DMS114 treated with DMSO at 0.1 percent for 48 hours (cell line): ENCODE measurements around the gene PIK3C2B.

Source experiments
- DNase-seq: peaks from one replicate; lab custom pipeline; 2025; ENCODE audit not compliant: unreplicated experiment; lab: John Stamatoyannopoulos, UW

PIK3C2B gene

DNA sequence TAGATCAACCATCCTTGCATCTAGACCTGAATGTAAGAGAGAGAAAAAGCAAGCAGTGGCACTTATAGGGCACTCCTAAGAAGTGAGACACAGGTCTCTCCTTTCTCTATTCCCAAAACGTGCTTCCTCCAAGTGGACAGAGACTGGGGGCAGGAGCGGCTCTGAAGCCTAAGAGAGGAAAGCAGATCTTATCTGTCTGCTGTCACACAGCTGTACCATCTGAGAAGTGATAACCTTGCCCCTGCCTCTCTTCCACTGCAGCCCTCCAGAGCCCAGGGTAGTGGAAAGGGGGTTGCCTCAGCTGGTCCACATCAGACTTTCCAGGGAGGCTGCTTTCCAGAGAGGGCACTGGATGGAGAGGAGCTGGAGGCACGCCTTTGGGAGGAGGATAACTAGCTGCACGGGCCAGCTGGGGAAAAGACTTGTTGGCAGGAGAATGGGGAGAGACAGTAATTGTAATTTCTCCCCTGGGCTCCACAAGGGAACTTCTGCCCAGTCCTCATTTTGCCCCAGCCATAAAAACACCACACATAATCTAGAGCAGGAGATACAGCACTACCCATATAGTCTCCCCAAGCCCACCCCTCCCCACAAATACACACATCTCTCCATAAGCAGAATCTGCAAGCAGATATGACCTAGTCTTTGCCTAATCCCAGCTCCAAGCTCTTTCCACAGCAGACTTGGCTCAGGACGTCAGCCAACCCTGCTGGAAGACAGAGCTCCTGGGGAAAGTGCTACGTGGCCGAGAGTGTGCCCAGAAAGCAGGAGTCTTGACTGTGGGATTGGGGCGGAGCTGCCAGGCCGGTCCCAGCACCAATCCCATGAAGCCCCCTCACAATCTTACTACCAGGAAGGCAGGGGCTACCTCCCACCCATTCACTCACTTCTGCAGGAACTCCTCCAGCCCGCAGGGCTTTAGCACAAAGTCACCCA is 31.2 kb downstream of the PIK3C2B start:
- DNase-seq = no peak

GRCh38 chr1:204462229-204462561 is 32.4 kb downstream of the PIK3C2B start:
- no peak for DNase-seq

DNA sequence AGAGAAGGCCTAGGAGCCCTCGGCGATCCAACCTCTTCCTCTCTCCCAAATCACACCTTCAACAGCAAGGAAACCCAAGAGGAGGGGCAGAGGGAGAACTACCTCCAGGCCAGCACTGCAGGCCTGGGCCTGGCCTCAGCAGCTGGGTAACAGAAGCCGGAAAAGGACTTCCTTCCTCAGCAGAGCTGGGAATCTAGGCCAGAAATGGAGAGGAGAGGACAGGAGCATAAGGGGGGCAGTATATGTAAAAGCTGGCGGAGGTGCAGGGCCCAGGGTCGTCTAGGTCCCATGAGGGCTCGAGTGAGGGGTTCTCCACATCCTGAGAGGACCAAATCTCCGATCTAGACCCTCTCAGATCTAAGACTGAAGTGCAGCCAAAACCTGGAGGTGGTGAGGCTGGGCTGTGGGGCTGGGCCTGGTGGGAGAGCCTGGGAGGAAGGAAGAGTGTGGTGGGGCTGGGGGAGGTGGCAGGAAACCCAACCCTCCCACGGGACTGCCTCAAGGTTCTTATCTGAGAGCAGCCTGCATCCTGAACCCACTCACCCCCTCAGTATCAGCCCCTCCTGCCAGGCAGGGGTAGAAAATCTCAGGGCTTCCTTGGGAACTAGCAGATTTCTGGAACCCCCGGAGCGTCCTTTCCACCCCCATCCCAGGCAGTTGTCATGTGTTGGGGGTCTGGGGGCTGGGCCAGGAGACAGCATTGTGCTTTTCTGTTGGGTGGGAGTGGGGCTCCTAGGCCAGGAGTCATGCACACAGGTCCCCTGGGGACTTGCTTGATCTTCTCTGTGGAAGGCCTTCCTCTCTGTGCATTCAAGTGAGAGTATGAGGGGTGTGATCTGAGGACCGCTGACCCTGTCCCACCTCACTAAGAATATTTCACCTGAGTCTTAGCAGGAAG is 33.0 kb downstream of the PIK3C2B start:
- no peak for DNase-seq

DNA sequence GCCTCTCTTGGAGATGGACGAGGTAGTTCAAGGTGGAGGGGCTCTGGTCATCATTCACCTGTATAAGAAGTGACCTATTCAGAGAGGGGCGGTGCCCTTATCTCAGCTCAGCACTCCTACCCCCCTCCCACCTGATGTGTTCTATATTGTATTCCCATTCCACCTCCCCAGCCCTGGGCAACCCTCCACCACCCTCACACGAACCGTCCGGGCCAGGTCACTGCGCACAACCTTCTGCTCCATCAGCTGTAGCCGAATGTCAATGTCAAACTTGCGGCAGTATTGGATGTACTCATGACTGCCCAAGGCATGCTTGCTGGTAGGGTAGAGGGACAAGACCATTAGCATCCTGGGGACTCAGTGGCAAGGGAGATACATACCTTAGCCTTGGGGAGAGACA is 34.3 kb downstream of the PIK3C2B start:
- DNase-seq = no peak

- DNase-seq = no peak
Observed at GRCh38 chr1:204459706-204460105, 34.9 kb downstream of the PIK3C2B start.

DNA sequence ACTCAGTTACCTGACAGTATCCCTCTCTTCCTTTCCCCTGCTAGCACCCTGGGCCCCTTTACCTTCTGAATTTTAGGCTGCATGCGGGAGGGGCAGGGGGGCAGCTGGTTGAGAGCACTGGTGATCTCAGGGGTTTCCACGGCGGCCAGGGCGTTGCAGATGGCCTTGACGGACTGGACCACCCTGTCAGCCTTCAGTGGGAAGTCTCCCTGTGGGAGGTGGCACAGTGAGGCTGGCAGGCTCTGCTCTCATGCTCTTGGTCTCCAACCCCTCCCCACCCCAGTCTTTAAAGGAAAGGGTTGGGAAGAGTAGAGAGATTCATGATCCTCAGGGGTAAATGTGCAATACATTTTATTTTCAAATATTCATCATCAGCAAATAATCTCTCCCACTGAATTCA is 36.9 kb downstream of the PIK3C2B start:
- DNase-seq = no peak

- DNase-seq = no peak
Observed at GRCh38 chr1:204456826-204457442, 37.7 kb downstream of the PIK3C2B start.

DNA sequence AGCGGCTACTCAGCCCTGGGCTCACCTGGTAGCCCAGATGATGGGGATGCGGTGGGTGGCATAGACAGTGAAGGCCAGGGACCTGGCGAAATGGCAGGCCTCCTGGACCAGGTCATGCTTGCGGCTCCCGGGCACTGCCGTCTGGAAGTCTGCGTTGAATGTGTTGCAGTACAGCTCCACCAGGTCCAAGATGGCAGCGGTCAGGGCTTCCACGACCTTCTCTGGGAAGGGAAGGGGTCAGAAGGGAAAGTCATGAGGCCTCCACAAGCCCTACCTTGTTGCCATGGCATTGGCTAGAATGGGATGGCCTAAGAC is 38.8 kb downstream of the PIK3C2B start:
- DNase-seq = no peak

DNA sequence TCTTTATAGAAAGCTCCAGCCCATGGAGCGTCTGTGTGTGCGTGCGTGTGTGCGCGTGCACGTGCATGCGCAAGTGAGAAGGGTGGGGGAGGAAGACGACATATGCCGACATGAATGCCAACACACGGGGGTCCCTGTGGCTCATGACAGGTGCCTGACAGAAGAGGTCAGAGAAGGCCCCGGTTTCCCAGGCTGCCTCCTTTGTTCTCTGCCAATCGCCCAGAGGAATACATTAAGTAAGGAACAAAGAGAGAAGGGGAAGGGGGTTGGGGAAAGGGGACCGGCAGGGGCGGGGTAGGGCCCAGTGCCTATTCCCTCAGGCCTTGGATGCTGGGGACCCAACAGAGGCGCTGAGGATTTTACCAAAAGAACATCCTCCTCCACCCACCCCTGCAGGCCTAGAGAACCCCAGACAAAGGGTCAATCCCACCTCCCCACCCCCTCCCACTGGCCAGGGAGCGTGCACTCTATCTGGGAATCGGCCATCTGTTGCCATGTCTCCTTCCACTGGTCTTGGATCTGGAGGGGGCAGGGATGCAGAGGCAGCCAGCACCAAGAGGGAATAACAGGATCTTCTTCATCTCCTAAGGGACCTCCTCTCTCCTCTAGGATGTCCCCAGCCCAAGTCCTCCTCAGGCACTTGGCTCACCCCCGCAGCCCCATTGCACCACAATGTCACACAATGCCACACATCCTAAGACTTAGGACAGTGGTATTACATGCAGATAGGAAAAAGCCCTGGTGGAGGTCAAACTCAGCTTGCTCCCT is 39.4 kb downstream of the PIK3C2B start:
- DNase-seq = no peak

DNA sequence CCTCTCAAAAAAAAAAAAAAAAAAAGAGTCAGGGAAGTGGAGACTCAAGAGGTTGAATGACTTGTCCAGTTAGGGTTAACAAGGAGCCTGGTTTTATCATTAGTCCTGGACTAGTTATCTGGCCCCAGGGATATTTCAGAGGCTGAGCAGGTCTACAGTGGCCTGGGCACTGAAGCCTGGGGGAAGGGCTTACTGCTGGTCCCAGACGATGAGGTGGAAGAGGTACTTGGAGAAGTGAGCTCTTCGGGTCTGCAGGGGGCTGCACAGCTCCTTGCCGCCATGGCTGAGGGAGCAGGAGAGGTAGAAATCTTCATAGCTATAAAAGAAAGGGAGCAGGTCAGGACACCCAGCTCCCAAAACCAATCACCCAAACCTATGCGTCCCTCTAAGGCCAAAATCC is 40.1 kb downstream of the PIK3C2B start:
- DNase-seq = no peak

- DNase-seq = no peak
Observed at GRCh38 chr1:204453141-204453772, 41.3 kb downstream of the PIK3C2B start.

DNA sequence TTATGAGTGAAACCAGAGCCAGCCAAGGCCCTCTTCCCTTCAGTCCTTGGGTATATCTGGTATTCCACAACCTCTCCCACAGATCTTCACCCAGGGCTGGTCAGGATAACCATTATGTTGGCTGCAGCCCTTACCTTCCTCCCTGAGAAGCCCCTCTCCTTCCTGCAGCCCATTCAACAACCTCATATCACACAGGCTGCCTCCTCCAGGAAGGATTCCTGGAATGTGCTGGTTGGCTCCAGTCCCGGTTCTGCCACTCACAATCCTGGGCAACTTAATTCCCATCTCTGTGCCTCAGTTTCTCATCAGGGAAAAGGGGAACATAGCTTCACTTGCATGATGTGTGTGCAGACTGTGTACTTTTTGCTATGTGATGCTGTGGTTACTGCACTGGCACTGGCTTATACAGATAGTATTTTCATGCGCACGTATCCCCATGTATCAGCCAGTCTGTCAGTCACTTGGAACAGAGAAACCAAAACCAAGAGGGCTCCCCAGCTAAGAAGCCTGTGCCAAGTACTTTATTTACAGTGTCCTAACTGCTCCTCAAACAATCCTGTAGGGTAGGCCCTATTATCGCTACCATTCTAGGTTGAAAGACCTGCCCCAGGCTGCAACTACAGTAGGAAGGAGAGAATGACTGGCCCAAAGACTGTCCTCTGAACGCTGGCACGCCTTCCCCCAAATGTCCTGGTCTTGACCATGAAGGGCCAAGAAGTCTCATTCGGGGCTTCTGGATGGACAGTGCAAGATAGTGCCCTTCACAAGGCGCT is 43.1 kb downstream of the PIK3C2B start:
- no peak for DNase-seq

GRCh38 chr1:204450461-204451257 is 43.9 kb downstream of the PIK3C2B start:
- no peak for DNase-seq

DNA sequence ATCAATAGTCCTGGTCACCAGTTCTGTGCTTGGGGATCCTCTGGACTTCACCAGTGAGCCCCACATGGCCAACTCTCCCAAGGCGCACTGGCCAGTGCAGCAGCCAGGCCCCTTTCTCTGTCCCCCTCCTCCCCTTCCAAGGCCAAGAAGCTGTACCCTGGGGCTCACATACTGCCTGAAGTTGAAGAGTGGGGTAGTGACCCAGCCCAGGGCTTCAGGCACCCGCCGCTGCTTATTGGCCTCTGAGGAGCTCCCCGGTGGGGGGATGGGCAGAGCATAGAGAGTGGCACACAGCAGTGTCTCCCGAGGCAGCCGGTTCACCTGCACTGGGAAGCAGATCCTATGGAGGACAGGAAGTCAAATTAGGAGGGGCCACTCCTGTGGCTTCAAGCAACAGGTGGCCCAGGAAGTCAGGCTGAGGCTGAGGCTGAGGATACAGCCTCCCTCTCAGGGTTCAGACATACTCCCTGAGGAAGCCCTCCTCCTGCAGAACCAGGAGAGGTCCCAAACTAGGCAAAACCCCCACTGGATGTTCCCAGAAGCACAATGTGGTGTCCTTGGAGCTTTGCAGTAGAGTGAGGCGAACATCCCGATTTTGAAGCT is 44.8 kb downstream of the PIK3C2B start:
- no peak for DNase-seq

GRCh38 chr1:204448991-204449677 is 45.5 kb downstream of the PIK3C2B start:
- no peak for DNase-seq

- no peak for DNase-seq
Observed at GRCh38 chr1:204448344-204448964, 46.2 kb downstream of the PIK3C2B start.

DNA sequence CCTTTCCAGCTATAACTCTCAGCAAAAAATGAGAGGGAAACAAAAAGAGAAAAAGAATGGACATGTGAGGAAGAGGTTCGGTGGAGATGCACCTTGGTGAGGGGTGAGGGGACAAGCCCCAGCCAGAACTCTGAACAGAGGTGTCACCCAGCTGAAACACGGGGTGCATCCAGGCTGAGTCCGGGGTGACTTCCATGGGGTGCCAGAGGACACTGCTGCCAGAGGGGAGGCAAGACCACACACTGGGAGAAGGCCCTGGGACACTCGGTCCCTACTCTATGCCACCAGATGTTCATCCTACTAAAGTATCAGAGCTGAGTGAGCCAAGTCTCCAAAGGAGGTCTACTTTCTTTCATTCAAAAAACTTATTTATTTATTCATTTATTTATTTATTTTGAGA is 46.9 kb downstream of the PIK3C2B start:
- no peak for DNase-seq

- DNase-seq = no peak
Observed at GRCh38 chr1:204447190-204447589, 47.4 kb downstream of the PIK3C2B start.
